Lower lobe of right lung (tissue), 2 donors: ENCODE data around the gene FBN1. TPM values are rescaled to one million over a fixed set of nuclear protein-coding genes. Genes with fewer than 3 reads are reported as not detected.
A peak's percentile ranks its signal among the peaks of the same experiment; 100 is the strongest.

Experiments
- ATAC-seq, 2 donors: fragments of 200-7000 bp; cut with Tn5 transposase; one replicate each; pipeline ENCODE4 v1.9.1; 2020 to 2022; ENCODE audit warnings: mild to moderate bottlenecking in 2 of 2, moderate library complexity in 2 of 2
- DNase-seq: peaks from one replicate; pipeline ENCODE4 v3.0.0-alpha.2; 2020
- H3K27ac ChIP-seq: fragments of 200-600 bp; one replicate; pipeline ENCODE4 v1.8.0; 2022
- H3K27me3 ChIP-seq: fragments of 200-600 bp; one replicate; pipeline ENCODE4 v1.8.0; 2022; ENCODE audit warnings: low read depth
- H3K36me3 ChIP-seq: fragments of 200-600 bp; one replicate; pipeline ENCODE4 v1.8.0; 2022; ENCODE audit warnings: mild to moderate bottlenecking
- H3K4me1 ChIP-seq: fragments of 200-600 bp; one replicate; pipeline ENCODE4 v1.8.0; 2022
- H3K4me3 ChIP-seq: fragments of 200-600 bp; one replicate; pipeline ENCODE4 v1.8.0; 2022; ENCODE audit warnings: mild to moderate bottlenecking
- H3K9me3 ChIP-seq: fragments of 200-600 bp; one replicate; pipeline ENCODE4 v1.8.0; 2022
- CTCF ChIP-seq: fragments of 200-600 bp; IDR thresholded peaks from one replicate; pipeline ENCODE4 v1.8.0; 2022; ENCODE audit warnings: antibody characterized with exemption, mild to moderate bottlenecking
- intact Hi-C: fragments of 100-400 bp; cut with DNase I; formaldehyde crosslinking; loops from one replicate; pipeline ENCODE4 v1.11.0; 2022
- total RNA-seq: library from RNA; stranded (reverse); fragmentation: NEBNext Ultra II Directional; extraction: Animal tissue kit (Norgen Biotek cat#: 25700); gene quantifications from one replicate; pipeline ENCODE4 v1.2.1, GENCODE V29; 2021
- donor health status: DM: no; HTN: yes; CAD: no; lungs with severe emphysema.

Gene FBN1
- total RNA-seq, 1 donor from 2014 or later: 75.3 TPM

GRCh38 chr15:48397841-48398240 lies 247.7 kb downstream of the FBN1 start:
- Histone ChIP-seq H3K27ac (no peak overlapping the region), H3K36me3 (no peaks in the 10 kb centered on the region), H3K9me3 (no peaks in the 10 kb centered on the region), H3K4me3 (no peak overlapping the region), H3K27me3 (no peaks in the 10 kb centered on the region), H3K4me1 (peaks cover 23% of the 10 kb centered on the region)
- TF ChIP-seq CTCF: no peak
- ATAC-seq (peak; percentile 26 to 29), DNase-seq (peak; percentile 67)
- intact Hi-C loops: no loop called here

GRCh38 chr15:48396020-48396419 lies 249.5 kb downstream of the FBN1 start:
- ATAC-seq (peak in 1 of 2 donors; percentile 6), DNase-seq (no peak)
- intact Hi-C loops: no loop called here
- Histone ChIP-seq H3K36me3 (no peaks in the 10 kb centered on the region), H3K9me3 (no peaks in the 10 kb centered on the region), H3K27me3 (no peaks in the 10 kb centered on the region), H3K4me3 (no peak overlapping the region), H3K4me1 (peaks cover 32% of the 10 kb centered on the region), H3K27ac (no peak overlapping the region)
- TF ChIP-seq CTCF: no peak

- no peak for DNase-seq
- no peaks in the 10 kb centered on the region for H3K9me3 ChIP-seq
- TF ChIP-seq CTCF: no peak
- H3K27ac ChIP-seq: peak overlapping the region; percentile 31
- no peak overlapping the region for H3K4me3 ChIP-seq
- H3K4me1 ChIP-seq: peaks cover 32% of the 10 kb centered on the region
- no peaks in the 10 kb centered on the region for H3K36me3 ChIP-seq
- H3K27me3 ChIP-seq: no peaks in the 10 kb centered on the region
- ATAC-seq: peak; percentile 42 to 44
- intact Hi-C loops: no loop called here
Observed at GRCh38 chr15:48395521-48396011, 249.9 kb downstream of the FBN1 start.

- H3K4me3 ChIP-seq: no peak overlapping the region
- no peak overlapping the region for H3K27ac ChIP-seq
- ATAC-seq (no peak), DNase-seq (no peak)
- H3K36me3 ChIP-seq: no peaks in the 10 kb centered on the region
- TF ChIP-seq CTCF: no peak
- H3K27me3 ChIP-seq: no peaks in the 10 kb centered on the region
- H3K4me1 ChIP-seq: peaks cover 32% of the 10 kb centered on the region
- intact Hi-C loops: no loop called here
- no peaks in the 10 kb centered on the region for H3K9me3 ChIP-seq
Observed at GRCh38 chr15:48394970-48395369, 250.5 kb downstream of the FBN1 start.

- no peak for TF ChIP-seq CTCF
- intact Hi-C loops: no loop called here
Observed at GRCh38 chr15:48393645-48394506, 251.6 kb downstream of the FBN1 start.

More at GRCh38 chr15:48393645-48394506, 251.6 kb downstream of the FBN1 start:
- Histone ChIP-seq H3K4me3 (no peak overlapping the region), H3K4me1 (peaks cover 32% of the 10 kb centered on the region), H3K27me3 (no peaks in the 10 kb centered on the region), H3K9me3 (no peaks in the 10 kb centered on the region), H3K27ac (peak overlapping the region; percentile 18), H3K36me3 (no peaks in the 10 kb centered on the region)
- ATAC-seq (peak; percentile 33 to 35), DNase-seq (peak; percentile 47)
